H1 (cell line): ENCODE measurements around the gene FRK. TPM values are rescaled to one million over a fixed set of nuclear protein-coding genes. Genes with fewer than 3 reads are reported as not detected.

Source experiments
- CTCF ChIA-PET: fragments of 300-600 bp; sonication (Branson Sonifier 250); formaldehyde crosslinking; loops from one replicate; lab custom pipeline; 2021; ENCODE audit not compliant: partially characterized antibody; lab: Charles Lee
- POLR2A ChIA-PET: fragments of 300-600 bp; sonication (Branson Sonifier 250); formaldehyde crosslinking; loops from one replicate; lab custom pipeline; 2021; ENCODE audit warnings: inconsistent platforms; ENCODE audit not compliant: partially characterized antibody; lab: Charles Lee
- DNase-seq, 2 experiments: peaks; one replicate each; pipeline versions ENCODE4 v3.0.0 to v3.0.0-alpha.2; 2010 to 2022; ENCODE audit warnings: low spot score in 2 of 2, low read depth in 1 of 2, mixed read lengths in 1 of 2
- FAIRE-seq: peaks from 2 replicates; lab custom pipeline; 2011; peaks lifted over from hg19 to GRCh38; lab: Jason Lieb, UNC
- H2AFZ ChIP-seq: 2 replicates; pipeline ENCODE4 v1.8.1; 2012; ENCODE audit warnings: low read length, inconsistent platforms
- H2AK5ac ChIP-seq: 2 replicates; pipeline ENCODE4 v1.6.1; 2013; ENCODE audit warnings: low read depth, low read length
- H2BK120ac ChIP-seq: replicated peaks from 2 replicates; pipeline ENCODE3; 2013; ENCODE audit warnings: low read depth, low read length, inconsistent platforms
- H2BK12ac ChIP-seq: 2 replicates; pipeline ENCODE4 v1.6.1; 2013; ENCODE audit warnings: low read depth, low read length
- H2BK15ac ChIP-seq: 2 replicates; pipeline ENCODE4 v1.6.1; 2013; ENCODE audit warnings: low read length
- H2BK20ac ChIP-seq: 2 replicates; pipeline ENCODE4 v1.6.1; 2013; ENCODE audit warnings: low read length
- H2BK5ac ChIP-seq: 2 replicates; pipeline ENCODE4 v1.6.1; 2013; ENCODE audit warnings: low read depth, low read length
- H3K14ac ChIP-seq: 2 replicates; pipeline ENCODE4 v1.6.1; 2013; ENCODE audit warnings: inconsistent platforms; ENCODE audit not compliant: insufficient read length
- H3K18ac ChIP-seq: 2 replicates; pipeline ENCODE4 v1.6.1; 2013; ENCODE audit warnings: low read length; ENCODE audit errors: extremely low read depth
- H3K23ac ChIP-seq: 2 replicates; pipeline ENCODE4 v1.6.1; 2013; ENCODE audit warnings: inconsistent platforms; ENCODE audit not compliant: insufficient read length
- H3K23me2 ChIP-seq: 2 replicates; pipeline ENCODE4 v1.6.1; 2013; ENCODE audit warnings: low read depth, low read length
- H3K27ac ChIP-seq: 2 replicates; pipeline ENCODE4 v1.6.1; 2011; ENCODE audit warnings: low read depth, low read length, inconsistent platforms
- H3K27me3 ChIP-seq, 4 experiments: replicated peaks in 1 of 4; 1 replicate in 1 of 4; 2 replicates in 3 of 4; pipeline versions ENCODE4 v1.6.1 to v1.8.1; 2011 to 2013; ENCODE audit warnings: low read length in 3 of 4, mild to moderate bottlenecking in 3 of 4, inconsistent platforms in 2 of 4, mixed read lengths in 2 of 4, moderate library complexity in 1 of 4; ENCODE audit not compliant: control insufficient read depth in 3 of 4, insufficient read depth in 3 of 4; ENCODE audit errors: extremely low read depth in 1 of 4
- H3K36me3 ChIP-seq, 4 experiments: 2 replicates each; pipeline versions ENCODE4 v1.6.1 to v1.8.1; 2011 to 2013; ENCODE audit warnings: mild to moderate bottlenecking in 4 of 4, low read length in 3 of 4, moderate library complexity in 2 of 4, control low read depth in 1 of 4, inconsistent platforms in 1 of 4; ENCODE audit not compliant: insufficient read depth in 4 of 4, control insufficient read depth in 2 of 4
- H3K4ac ChIP-seq: replicated peaks from 2 replicates; pipeline ENCODE3; 2013; ENCODE audit warnings: low read length, low read depth, mixed read lengths, inconsistent platforms; ENCODE audit not compliant: insufficient read length
- H3K4me1 ChIP-seq, 4 experiments: replicated peaks in 1 of 4; 1 replicate in 1 of 4; 2 replicates in 3 of 4; pipeline versions ENCODE4 v1.6.1 to v1.8.1; 2011 to 2013; ENCODE audit warnings: low read length in 3 of 4, inconsistent platforms in 2 of 4, mixed read lengths in 1 of 4; ENCODE audit not compliant: insufficient read depth in 4 of 4, control insufficient read depth in 3 of 4
- H3K4me2 ChIP-seq, 2 experiments: 2 replicates each; pipeline versions ENCODE4 v1.6.1 to v1.8.1; 2011 to 2013; ENCODE audit warnings: low read depth in 2 of 2, low read length in 2 of 2, control low read depth in 1 of 2, inconsistent platforms in 1 of 2, mild to moderate bottlenecking in 1 of 2; ENCODE audit not compliant: insufficient read depth in 1 of 2
- H3K4me3 ChIP-seq, 4 experiments: fragments of 200-600, 300-600 bp in 1 of 4; sonication (generic), shearing (Covaris generic), sonication (Bioruptor Twin) in 1 of 4; 2 replicates each; pipeline versions ENCODE4 v1.5.1 to v1.8.1; 2011 to 2016; ENCODE audit warnings: low read length in 4 of 4, low read depth in 3 of 4, control low read depth in 2 of 4, inconsistent platforms in 2 of 4, mild to moderate bottlenecking in 2 of 4, mixed read lengths in 1 of 4, moderate library complexity in 1 of 4; ENCODE audit not compliant: insufficient read depth in 2 of 4; ENCODE audit errors: extremely low read depth in 1 of 4
- H3K56ac ChIP-seq: replicated peaks from 2 replicates; pipeline ENCODE3; 2013; ENCODE audit warnings: low read depth, mild to moderate bottlenecking, mixed read lengths, low read length, inconsistent platforms; ENCODE audit not compliant: insufficient read length
- H3K79me1 ChIP-seq: 2 replicates; pipeline ENCODE4 v1.6.1; 2013; ENCODE audit warnings: low read depth, low read length, control low read depth
- H3K79me2 ChIP-seq, 2 experiments: 2 replicates each; pipeline versions ENCODE4 v1.6.1 to v1.8.1; 2012 to 2013; ENCODE audit warnings: low read length in 2 of 2, mild to moderate bottlenecking in 2 of 2, inconsistent platforms in 1 of 2; ENCODE audit not compliant: insufficient read depth in 2 of 2, control insufficient read depth in 1 of 2
- H3K9ac ChIP-seq, 4 experiments: replicated peaks in 1 of 4; 1 replicate in 1 of 4; 2 replicates in 3 of 4; pipeline versions ENCODE4 v1.6.1 to v1.8.1; 2011 to 2013; ENCODE audit warnings: low read depth in 3 of 4, low read length in 3 of 4, control low read depth in 2 of 4, mild to moderate bottlenecking in 2 of 4, moderate library complexity in 2 of 4, inconsistent platforms in 1 of 4; ENCODE audit errors: extremely low read depth in 1 of 4
- H3K9me3 ChIP-seq, 2 experiments: 2 replicates each; pipeline versions ENCODE4 v1.6.1 to v1.8.1; 2012 to 2013; ENCODE audit warnings: mild to moderate bottlenecking in 2 of 2, moderate library complexity in 2 of 2, control low read depth in 1 of 2, inconsistent platforms in 1 of 2, low read depth in 1 of 2, low read length in 1 of 2, mixed read lengths in 1 of 2; ENCODE audit not compliant: insufficient read depth in 2 of 2
- H4K20me1 ChIP-seq, 2 experiments: replicated peaks in 1 of 2; 2 replicates each; pipeline versions ENCODE3 to v1.8.1; 2011 to 2013; ENCODE audit warnings: inconsistent platforms in 2 of 2, low read length in 2 of 2, mild to moderate bottlenecking in 1 of 2; ENCODE audit not compliant: insufficient read depth in 2 of 2, control insufficient read depth in 1 of 2
- H4K5ac ChIP-seq: 2 replicates; pipeline ENCODE4 v1.6.1; 2013; ENCODE audit warnings: low read length, low read depth, mixed read lengths, inconsistent platforms; ENCODE audit not compliant: insufficient read length
- H4K8ac ChIP-seq: 2 replicates; pipeline ENCODE4 v1.8.0; 2013; ENCODE audit warnings: mild to moderate bottlenecking, moderate library complexity, low read length, inconsistent platforms; ENCODE audit not compliant: insufficient read depth; ENCODE audit errors: extremely low read depth
- H4K91ac ChIP-seq: replicated peaks from 2 replicates; pipeline ENCODE3; 2013; ENCODE audit warnings: low read length, mixed read lengths, inconsistent platforms; ENCODE audit not compliant: insufficient read length
- CBX8 ChIP-seq: fragments of 300-800, 300-1000 bp; sonication (generic); IDR thresholded peaks from 2 replicates; pipeline ENCODE4 v1.7.1; 2016; ENCODE audit warnings: low read depth, low read length, borderline replicate concordance
- CTBP2 ChIP-seq: IDR thresholded peaks from 2 replicates; pipeline ENCODE4 v1.7.0; 2011; ENCODE audit warnings: borderline replicate concordance, mild to moderate bottlenecking, moderate library complexity, mixed read lengths, low read length; ENCODE audit not compliant: insufficient read depth, insufficient read length
- EP300 ChIP-seq, 2 experiments: IDR thresholded peaks; 1 replicate in 1 of 2; 2 replicates in 1 of 2; pipeline ENCODE4 v1.6.1; 2011 to 2012; ENCODE audit warnings: low read depth in 2 of 2, low read length in 2 of 2, mild to moderate bottlenecking in 2 of 2, borderline replicate concordance in 1 of 2, inconsistent platforms in 1 of 2, moderate library complexity in 1 of 2
- POLR2A ChIP-seq, 2 experiments: IDR thresholded peaks; 1 replicate in 1 of 2; 2 replicates in 1 of 2; pipeline ENCODE4 v1.6.1; 2011; ENCODE audit warnings: low read depth in 2 of 2, low read length in 2 of 2, mild to moderate bottlenecking in 2 of 2; ENCODE audit errors: control extremely low read depth in 1 of 2
- RXRA ChIP-seq: IDR thresholded peaks from 2 replicates; pipeline ENCODE4 v1.6.1; 2011; ENCODE audit warnings: low read depth, mild to moderate bottlenecking, low read length, moderate library complexity; ENCODE audit not compliant: insufficient read depth
- SP1 ChIP-seq: IDR thresholded peaks from 2 replicates; pipeline ENCODE4 v1.6.1; 2011; ENCODE audit warnings: low read depth, low read length
- SP2 ChIP-seq: IDR thresholded peaks from 2 replicates; pipeline ENCODE4 v1.6.1; 2012; ENCODE audit warnings: mild to moderate bottlenecking, low read length, inconsistent platforms
- SP4 ChIP-seq: IDR thresholded peaks from 2 replicates; pipeline ENCODE4 v1.6.1; 2012; ENCODE audit warnings: low read length, inconsistent platforms
- YY1 ChIP-seq: IDR thresholded peaks from 2 replicates; pipeline ENCODE4 v1.6.1; 2011; ENCODE audit warnings: low read depth, mild to moderate bottlenecking, low read length
- ZNF274 ChIP-seq: IDR thresholded peaks from 2 replicates; pipeline ENCODE4 v1.7.0; 2012; ENCODE audit warnings: low read length, borderline replicate concordance; ENCODE audit errors: extremely low read depth
- WGBS, 2 experiments: shearing (Covaris generic) in 1 of 2; methylation state at CpG; one replicate each; pipeline versions ENCODE4 v1.1.6 to v1.1.7; 2013 to 2015; ENCODE audit warnings: low lambda C conversion rate in 2 of 2, mixed read lengths in 2 of 2, inconsistent platforms in 1 of 2, low coverage in 1 of 2, missing lambda C conversion rate in 1 of 2; ENCODE audit not compliant: insufficient replicate concordance in 2 of 2, insufficient coverage in 1 of 2, insufficient read length in 1 of 2; ENCODE audit errors: extremely low coverage in 1 of 2, missing lambda C conversion rate in 1 of 2; 5-methylcytosine and 5-hydroxymethylcytosine counted together
- polyA plus RNA-seq, 7 experiments: library from polyadenylated mRNA; depleted of rRNA in 3 of 7; stranded (reverse) in 5 of 7; unstranded in 2 of 7; fragments of >200 nt in 5 of 7; fragments of 200-250 nt in 2 of 7; gene quantifications; 1 replicate in 5 of 7; 2 replicates in 1 of 7; 4 replicates in 1 of 7; pipeline versions ENCODE4 v1.2.1 to v1.2.3, GENCODE V29; 2011 to 2013; ENCODE audit warnings: missing spikeins in 2 of 7, mixed read lengths in 2 of 7
- total RNA-seq: library from RNA; stranded (reverse); fragmentation: NEBNext Ultra II Directional; extraction: Animal tissue kit (Norgen Biotek cat#: 25700); gene quantifications from 2 replicates; pipeline ENCODE4 v1.2.1, GENCODE V29; 2021

The FRK gene
- total and polyA plus RNA-seq, 2 of the 8 experiments (the other 6 are each of a cell fraction or from before 2014, with no cell fraction given) = 0.11 to 0.24 TPM

GRCh38 chr6:115977220-115977619, 83.5 kb downstream of the FRK start:
- FAIRE-seq = no peak
- POLR2A ChIA-PET = no interaction called here
- CTCF ChIA-PET = interaction anchor here (1.0 to 1.2 kb wide), 2 partner anchors 12 to 34 kb away, joined by 3 read pairs; no protein-coding TSS in a partner anchor

More at GRCh38 chr6:115977220-115977619, 83.5 kb downstream of the FRK start:
- WGBS, 2 experiments = 45% methylated on average over 2 of the region's 2 CpGs; no CpG with 5 or more reads in 1 of the 2 experiments
- Histone ChIP-seq H2BK5ac (no peak overlapping the region), H2BK120ac (no peak overlapping the region), H3K9me3 (no peaks in the 10 kb centered on the region), H2AFZ (no peak overlapping the region), H3K23ac (no peak overlapping the region), H2BK15ac (no peak overlapping the region), H3K4me2 (no peak overlapping the region), H3K4me1 (no peaks in the 10 kb centered on the region), H3K27me3 (no peaks in the 10 kb centered on the region), H3K23me2 (no peaks in the 10 kb centered on the region), H3K79me1 (no peaks in the 10 kb centered on the region), H3K27ac (no peak overlapping the region), H2BK20ac (no peak overlapping the region), H3K9ac (no peak overlapping the region), H3K4me3 (no peak overlapping the region), H3K18ac (no peak overlapping the region), H2BK12ac (no peak overlapping the region), H4K91ac (no peak overlapping the region), H3K4ac (no peak overlapping the region), H3K36me3 (no peaks in the 10 kb centered on the region), H4K8ac (no peak overlapping the region), H4K20me1 (no peaks in the 10 kb centered on the region), H4K5ac (no peak overlapping the region), H3K14ac (no peak overlapping the region), H2AK5ac (no peak overlapping the region), H3K56ac (no peak overlapping the region), H3K79me2 (no peaks in the 10 kb centered on the region)
- no peak for DNase-seq
- TF ChIP-seq ZNF274 = no peak
- no peak for TF ChIP-seq SP1
- no peak for TF ChIP-seq SP4
- TF ChIP-seq EP300 (IDR thresholded peaks at IDR 0.05; ENCODE audit: borderline replicate concordance in 1 of 2, low read depth in 2 of 2, low read length in 2 of 2) = no peak
- no peak for TF ChIP-seq SP2
- no peak for TF ChIP-seq CBX8
- no peak for TF ChIP-seq CTBP2
- no peak for TF ChIP-seq POLR2A (IDR thresholded peaks at IDR 0.05; ENCODE audit: control extremely low read depth in 1 of 2, low read depth in 2 of 2, low read length in 2 of 2)
- no peak for TF ChIP-seq YY1
- TF ChIP-seq RXRA = no peak
